ENCODE data around the gene NHS. TPM values are rescaled to one million over a fixed set of nuclear protein-coding genes. Genes with fewer than 3 reads are reported as not detected.

Gene NHS
- total RNA-seq, 2 donors from 2014 or later: 3.0 to 4.3 TPM

DNA sequence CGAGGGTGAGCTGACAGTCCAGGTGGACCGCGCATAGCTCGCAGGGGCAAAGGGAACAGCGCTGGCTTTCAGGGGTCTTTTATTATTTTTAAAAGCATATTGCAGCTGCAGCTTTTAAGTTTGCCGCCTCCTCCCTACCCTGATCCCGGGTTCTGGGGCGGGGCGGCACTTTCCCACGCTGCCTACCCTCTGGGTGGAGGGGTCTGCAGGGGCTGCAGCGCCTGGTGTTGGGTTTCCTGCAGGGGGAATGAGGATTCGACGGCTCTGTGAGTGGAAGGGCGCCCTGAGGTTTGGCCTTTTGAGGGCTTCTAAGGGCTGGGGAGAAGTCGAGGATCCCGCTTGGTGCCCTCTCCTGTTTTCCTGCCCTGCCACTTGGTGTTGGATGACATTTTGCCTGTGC, 281.6 kb downstream of the NHS start:
- no peaks in the 10 kb centered on the region for H3K9me3 ChIP-seq
- TF ChIP-seq, protein P1, sequence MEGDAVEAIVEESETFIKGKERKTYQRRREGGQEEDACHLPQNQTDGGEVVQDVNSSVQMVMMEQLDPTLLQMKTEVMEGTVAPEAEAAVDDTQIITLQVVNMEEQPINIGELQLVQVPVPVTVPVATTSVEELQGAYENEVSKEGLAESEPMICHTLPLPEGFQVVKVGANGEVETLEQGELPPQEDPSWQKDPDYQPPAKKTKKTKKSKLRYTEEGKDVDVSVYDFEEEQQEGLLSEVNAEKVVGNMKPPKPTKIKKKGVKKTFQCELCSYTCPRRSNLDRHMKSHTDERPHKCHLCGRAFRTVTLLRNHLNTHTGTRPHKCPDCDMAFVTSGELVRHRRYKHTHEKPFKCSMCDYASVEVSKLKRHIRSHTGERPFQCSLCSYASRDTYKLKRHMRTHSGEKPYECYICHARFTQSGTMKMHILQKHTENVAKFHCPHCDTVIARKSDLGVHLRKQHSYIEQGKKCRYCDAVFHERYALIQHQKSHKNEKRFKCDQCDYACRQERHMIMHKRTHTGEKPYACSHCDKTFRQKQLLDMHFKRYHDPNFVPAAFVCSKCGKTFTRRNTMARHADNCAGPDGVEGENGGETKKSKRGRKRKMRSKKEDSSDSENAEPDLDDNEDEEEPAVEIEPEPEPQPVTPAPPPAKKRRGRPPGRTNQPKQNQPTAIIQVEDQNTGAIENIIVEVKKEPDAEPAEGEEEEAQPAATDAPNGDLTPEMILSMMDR (IDR thresholded peaks at IDR 0.05): no peak
- H3K36me3 ChIP-seq: no peaks in the 10 kb centered on the region
- no peaks in the 10 kb centered on the region for H3K4me1 ChIP-seq
- H3K4me3 ChIP-seq: no peak overlapping the region
- no peak overlapping the region for H3K27ac ChIP-seq
- H3K9ac ChIP-seq (ENCODE audit: low read depth in 2 of 2, low read length in 2 of 2): no peak overlapping the region
- no peaks in the 10 kb centered on the region for H3K27me3 ChIP-seq
- intact Hi-C loops (cut with DNase I): no loop called here
- DNase-seq: no peak

DNA sequence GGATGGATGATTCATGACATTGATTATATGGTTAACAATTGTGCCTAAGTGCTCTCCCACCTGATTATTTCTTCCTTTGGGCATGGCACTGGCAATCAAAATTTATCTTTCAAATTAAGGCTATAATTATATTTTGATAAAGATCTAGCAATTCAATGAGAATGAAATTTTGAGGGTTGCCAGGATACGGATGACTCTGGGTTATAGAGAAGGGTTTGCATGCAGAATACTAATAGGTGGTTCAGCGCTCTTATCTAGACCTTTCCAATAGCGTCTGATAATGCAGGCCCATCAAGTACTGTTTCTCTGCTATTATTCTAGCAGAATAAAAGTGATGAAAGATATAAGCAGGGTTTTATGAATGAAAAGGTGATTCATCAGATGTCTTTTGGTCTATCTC, 287.4 kb downstream of the NHS start:
- H3K9ac ChIP-seq (ENCODE audit: low read depth in 2 of 2, low read length in 2 of 2): no peak overlapping the region
- H3K27ac ChIP-seq: no peak overlapping the region
- no peaks in the 10 kb centered on the region for H3K36me3 ChIP-seq
- no peaks in the 10 kb centered on the region for H3K4me1 ChIP-seq
- TF ChIP-seq, protein P1 (IDR thresholded peaks at IDR 0.05): no peak
- no peak for DNase-seq
- intact Hi-C loops (cut with DNase I): no loop called here
- H3K27me3 ChIP-seq: no peaks in the 10 kb centered on the region
- H3K9me3 ChIP-seq: no peaks in the 10 kb centered on the region
- H3K4me3 ChIP-seq: no peak overlapping the region

DNA sequence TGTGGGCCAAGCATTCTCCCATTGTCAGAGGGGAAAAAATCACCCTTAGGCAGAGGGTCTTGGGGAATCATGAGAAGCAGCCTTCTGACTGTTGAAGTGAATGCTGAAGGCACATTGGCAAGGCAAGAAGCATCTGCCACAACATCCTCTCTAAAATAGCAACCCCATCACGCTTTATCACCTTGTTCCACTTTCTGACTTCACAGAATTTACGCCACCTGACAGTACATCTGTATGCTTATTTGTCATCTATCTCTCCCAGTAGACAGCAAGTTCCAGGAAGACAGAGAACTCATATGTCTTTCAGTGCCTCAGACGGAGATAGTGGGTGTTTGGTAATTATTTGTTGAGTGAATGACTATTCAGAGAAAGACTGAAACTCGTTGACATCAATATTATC, 293.9 kb downstream of the NHS start:
- H3K9ac ChIP-seq (ENCODE audit: low read depth in 2 of 2, low read length in 2 of 2): no peak overlapping the region
- no peaks in the 10 kb centered on the region for H3K4me1 ChIP-seq
- TF ChIP-seq, protein P1 (IDR thresholded peaks at IDR 0.05): no peak
- DNase-seq: no peak
- no peaks in the 10 kb centered on the region for H3K27me3 ChIP-seq
- no peaks in the 10 kb centered on the region for H3K9me3 ChIP-seq
- intact Hi-C loops (cut with DNase I): no loop called here
- no peaks in the 10 kb centered on the region for H3K36me3 ChIP-seq
- H3K4me3 ChIP-seq: no peak overlapping the region
- no peak overlapping the region for H3K27ac ChIP-seq

DNA sequence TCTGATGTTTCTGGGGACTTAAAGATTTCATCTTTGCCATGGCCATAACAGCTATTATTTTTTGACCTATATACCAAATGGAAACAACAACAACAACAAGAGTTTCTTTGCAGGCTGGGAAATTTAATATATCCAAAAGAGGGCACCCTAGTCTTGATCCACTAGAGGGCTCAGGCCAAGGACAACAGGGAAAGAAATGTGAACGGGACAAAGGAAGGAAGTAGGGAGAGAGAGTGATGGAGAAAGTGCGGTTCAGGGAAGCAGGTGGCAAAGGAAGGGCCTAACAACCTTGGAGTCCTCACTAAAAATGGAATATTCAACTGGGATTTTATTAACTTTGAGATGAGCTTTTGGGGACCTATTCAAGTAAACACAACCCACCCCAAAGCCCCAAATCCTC, 294.5 kb downstream of the NHS start:
- Histone ChIP-seq H3K27ac (no peak overlapping the region), H3K36me3 (no peaks in the 10 kb centered on the region), H3K9me3 (no peaks in the 10 kb centered on the region), H3K4me1 (no peaks in the 10 kb centered on the region), H3K9ac (ENCODE audit: low read depth in 2 of 2, low read length in 2 of 2) (no peak overlapping the region), H3K4me3 (no peak overlapping the region), H3K27me3 (no peaks in the 10 kb centered on the region)
- intact Hi-C loops (cut with DNase I): no loop called here
- TF ChIP-seq, protein P1 (IDR thresholded peaks at IDR 0.05): no peak
- no peak for DNase-seq

DNA sequence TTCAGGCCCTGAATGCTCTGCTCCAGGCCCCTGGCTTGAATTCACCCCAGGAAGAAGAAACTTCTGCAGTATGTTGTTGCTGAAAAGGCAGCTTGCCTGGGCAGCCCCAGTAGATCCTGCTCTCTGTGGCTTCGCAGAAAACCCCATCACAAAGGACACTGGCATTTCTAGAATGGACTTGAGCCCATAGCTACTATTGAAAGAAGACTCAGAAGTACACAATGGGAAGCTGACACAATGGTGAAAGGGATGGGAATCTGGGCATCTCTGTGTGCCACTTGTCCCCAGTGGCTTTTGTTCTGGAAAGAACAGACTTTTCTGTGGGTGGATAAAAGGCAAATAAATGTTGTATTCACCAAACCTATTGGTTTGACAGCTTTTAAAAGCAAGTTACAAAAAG, 294.9 kb downstream of the NHS start:
- H3K4me1 ChIP-seq: no peaks in the 10 kb centered on the region
- H3K4me3 ChIP-seq: no peak overlapping the region
- DNase-seq: no peak
- intact Hi-C loops (cut with DNase I): no loop called here
- no peaks in the 10 kb centered on the region for H3K36me3 ChIP-seq
- no peaks in the 10 kb centered on the region for H3K27me3 ChIP-seq
- H3K9me3 ChIP-seq: no peaks in the 10 kb centered on the region
- TF ChIP-seq, protein P1 (IDR thresholded peaks at IDR 0.05): no peak
- no peak overlapping the region for H3K9ac ChIP-seq (ENCODE audit: low read depth in 2 of 2, low read length in 2 of 2)
- H3K27ac ChIP-seq: no peak overlapping the region

DNA sequence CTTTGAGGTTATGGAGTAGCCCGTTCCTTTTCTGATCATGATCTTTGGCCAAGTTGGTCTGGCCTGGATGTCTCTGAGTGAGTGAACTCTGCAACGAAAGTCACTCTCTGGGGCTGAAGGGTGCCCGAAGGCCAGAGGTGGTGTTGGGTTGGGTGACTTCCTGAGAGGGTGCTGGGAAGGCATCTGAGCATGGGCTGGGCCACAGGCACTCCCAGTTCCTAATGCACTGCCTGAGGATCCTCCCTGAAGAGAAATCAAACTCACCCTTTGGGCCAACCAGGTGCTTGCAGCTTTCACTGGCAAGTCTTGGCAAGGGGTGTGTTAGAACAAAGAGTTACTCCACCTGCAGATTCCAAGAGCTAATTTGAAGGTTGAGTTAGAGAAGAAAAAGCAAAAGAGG, 295.9 kb downstream of the NHS start:
- TF ChIP-seq, protein P1 (IDR thresholded peaks at IDR 0.05): no peak
- no peaks in the 10 kb centered on the region for H3K36me3 ChIP-seq
- H3K27ac ChIP-seq: no peak overlapping the region
- no peak overlapping the region for H3K9ac ChIP-seq (ENCODE audit: low read depth in 2 of 2, low read length in 2 of 2)
- no peak overlapping the region for H3K4me3 ChIP-seq
- no peak for DNase-seq
- intact Hi-C loops (cut with DNase I): no loop called here
- no peaks in the 10 kb centered on the region for H3K27me3 ChIP-seq
- no peaks in the 10 kb centered on the region for H3K9me3 ChIP-seq
- H3K4me1 ChIP-seq: no peaks in the 10 kb centered on the region

Data from colonic mucosa (tissue), 4 donors.